A549 (cell line): ENCODE results near the gene CLEC4M. TPM values are rescaled to one million over a fixed set of nuclear protein-coding genes. Genes with fewer than 3 reads are reported as not detected.
"Not testable (repeated sequence)": the region's sequence is repeated elsewhere in the genome, so short reads cannot be mapped to it uniquely, and the experiment has no call there.

Experiments
- ATAC-seq, 2 experiments: fragments of 200-7000 bp in 1 of 2; fragments of >200 bp in 1 of 2; cut with Nextera tagmentation in 1 of 2; cut with Tn5 transposase in 1 of 2; 3 replicates each; pipeline versions ENCODE4 v1.8.0 to v1.9.1; 2018 to 2020; ENCODE audit warnings: mild to moderate bottlenecking in 1 of 2, moderate library complexity in 1 of 2
- CTCF ChIA-PET: fragments of 300-600 bp; sonication (Branson Sonifier 250); formaldehyde crosslinking; extraction: SDS; loops from one replicate; lab custom pipeline; 2021; ENCODE audit warnings: antibody characterized with exemption, inconsistent platforms; lab: Yijun Ruan, JAX
- POLR2A ChIA-PET: fragments of 350-600 bp; formaldehyde crosslinking; extraction: SDS; loops from one replicate; lab custom pipeline; 2021; ENCODE audit warnings: antibody characterized with exemption, inconsistent platforms; lab: Yijun Ruan, JAX
- DNase-seq, 2 experiments: peaks; one replicate each; pipeline versions ENCODE4 v3.0.0 to v3.0.0-alpha.2; 2011 to 2016; ENCODE audit warnings: low read depth in 1 of 2, low spot score in 1 of 2
- FAIRE-seq: peaks from 2 replicates; lab custom pipeline; 2011; peaks lifted over from hg19 to GRCh38; lab: Jason Lieb, UNC
- H3K27ac ChIP-seq, 2 experiments: fragments of >200 bp; sonication (Bioruptor Twin); formaldehyde crosslinking; 3 replicates each; pipeline ENCODE4 v1.5.1; 2016 to 2017
- H3K4me1 ChIP-seq: fragments of >200 bp; sonication (Bioruptor Twin); formaldehyde crosslinking; 3 replicates; pipeline ENCODE4 v1.6.1; 2016
- H3K4me2 ChIP-seq: fragments of >200 bp; sonication (Bioruptor Twin); formaldehyde crosslinking; 3 replicates; pipeline ENCODE4 v1.6.1; 2016
- H3K4me3 ChIP-seq: fragments of >200 bp; sonication (Bioruptor Twin); formaldehyde crosslinking; 3 replicates; pipeline ENCODE4 v1.5.1; 2016
- H3K9me3 ChIP-seq: fragments of >200 bp; sonication (Bioruptor Twin); formaldehyde crosslinking; 3 replicates; pipeline ENCODE4 v1.6.1; 2016
- BHLHE40 ChIP-seq: IDR thresholded peaks from 2 replicates; pipeline ENCODE4 v1.6.1; 2012; ENCODE audit warnings: low read depth, low read length, inconsistent platforms
- CBX2 ChIP-seq: fragments of 200-600 bp; sonication (generic); IDR thresholded peaks from 2 replicates; pipeline ENCODE4 v1.6.1; 2016; ENCODE audit warnings: low read depth, mild to moderate bottlenecking, borderline replicate concordance
- CBX8 ChIP-seq: fragments of 200-600 bp; sonication (generic); IDR thresholded peaks from 2 replicates; pipeline ENCODE4 v1.6.1; 2016
- CHD4 ChIP-seq: fragments of 200-600 bp; sonication (generic); IDR thresholded peaks from 2 replicates; pipeline ENCODE4 v1.6.1; 2016; ENCODE audit warnings: antibody characterized with exemption, mild to moderate bottlenecking, borderline replicate concordance
- EHF ChIP-seq: fragments of 250-450 bp; sonication (Bioruptor Pico); IDR thresholded peaks from 2 replicates; pipeline ENCODE4 v1.5.0; 2020; ENCODE audit warnings: mild to moderate bottlenecking
- EP300 ChIP-seq, 2 experiments: fragments of >200 bp; sonication (Bioruptor Twin); formaldehyde crosslinking; IDR thresholded peaks; 2 replicates in 1 of 2; 3 replicates in 1 of 2; pipeline ENCODE4 v1.6.1; 2016 to 2017
- FOSL2 ChIP-seq, 2 experiments: fragments of 450-650 bp in 1 of 2; fragments of >200 bp in 1 of 2; sonication (Bioruptor Twin) in 1 of 2; formaldehyde crosslinking; IDR thresholded peaks; 2 replicates each; pipeline versions ENCODE4 v1.5.0 to v1.6.1; 2016 to 2020; ENCODE audit warnings: mild to moderate bottlenecking in 1 of 2, moderate library complexity in 1 of 2
- HEYL ChIP-seq: fragments of 250-450 bp; sonication (Bioruptor Pico); IDR thresholded peaks from 2 replicates; pipeline ENCODE4 v1.8.0; 2021; ENCODE audit warnings: mild to moderate bottlenecking, moderate library complexity
- HOXA7 ChIP-seq: fragments of 250-450 bp; sonication (Bioruptor Pico); IDR thresholded peaks from 2 replicates; pipeline ENCODE4 v1.5.0; 2020; ENCODE audit warnings: mild to moderate bottlenecking, moderate library complexity
- HOXB5 ChIP-seq: fragments of 250-450 bp; sonication (Bioruptor Pico); IDR thresholded peaks from 2 replicates; pipeline ENCODE4 v1.5.0; 2020; ENCODE audit warnings: mild to moderate bottlenecking, moderate library complexity
- JUN ChIP-seq, 2 experiments: fragments of >200 bp; sonication (Bioruptor Twin); formaldehyde crosslinking; IDR thresholded peaks; 2 replicates in 1 of 2; 3 replicates in 1 of 2; pipeline ENCODE4 v1.6.1; 2016 to 2017
- JUNB ChIP-seq: fragments of >200 bp; sonication (Bioruptor Twin); formaldehyde crosslinking; IDR thresholded peaks from 2 replicates; pipeline ENCODE4 v1.6.1; 2016
- KDM5A ChIP-seq: fragments of 200-600 bp; sonication (generic); IDR thresholded peaks from 2 replicates; pipeline ENCODE4 v1.6.1; 2016; ENCODE audit warnings: antibody characterized with exemption, mild to moderate bottlenecking
- MAZ ChIP-seq: fragments of 150-350 bp; IDR thresholded peaks from 2 replicates; pipeline ENCODE4 v1.6.1; 2014; ENCODE audit warnings: antibody characterized with exemption, low read depth, low read length, borderline replicate concordance
- NFE2L2 ChIP-seq: fragments of 150-350 bp; conservative IDR thresholded peaks from 2 replicates; pipeline ENCODE4 v1.6.1; 2014; ENCODE audit warnings: low read length
- NPAS2 ChIP-seq: fragments of 250-450 bp; sonication (Bioruptor Pico); IDR thresholded peaks from 2 replicates; pipeline ENCODE4 v1.8.0; 2022; ENCODE audit warnings: mild to moderate bottlenecking, moderate library complexity, borderline replicate concordance
- NR3C1 ChIP-seq: fragments of >200 bp; sonication (Bioruptor Twin); formaldehyde crosslinking; IDR thresholded peaks from 3 replicates; pipeline ENCODE4 v1.6.1; 2017
- POLR2A ChIP-seq: IDR thresholded peaks from 2 replicates; pipeline ENCODE4 v1.6.1; 2012; ENCODE audit warnings: mild to moderate bottlenecking, low read length
- RFX5 ChIP-seq: fragments of 450-650 bp; IDR thresholded peaks from 2 replicates; pipeline ENCODE4 v1.7.1; 2014; ENCODE audit warnings: antibody characterized with exemption, mild to moderate bottlenecking, moderate library complexity
- SREBF2 ChIP-seq: fragments of 450-650 bp; IDR thresholded peaks from 2 replicates; pipeline ENCODE4 v1.6.1; 2014; ENCODE audit warnings: mild to moderate bottlenecking, moderate library complexity
- ZC3H11A ChIP-seq: fragments of 450-650 bp; IDR thresholded peaks from 2 replicates; pipeline ENCODE4 v1.6.1; 2014; ENCODE audit warnings: antibody characterized with exemption, mild to moderate bottlenecking
- WGBS: methylation state at CpG from one replicate; pipeline ENCODE4 v1.1.6; 2017; ENCODE audit errors: missing lambda C conversion rate; 5-methylcytosine and 5-hydroxymethylcytosine counted together
- polyA plus RNA-seq, 4 experiments: library from polyadenylated mRNA; depleted of rRNA in 3 of 4; stranded (reverse); fragments of >200 nt; fragmentation: RNase III in 1 of 4; extraction: RNeasy Plus Mini Kit Qiagen cat#74134 plus additional on column Dnase treatment in 1 of 4; gene quantifications; 2 replicates in 3 of 4; 3 replicates in 1 of 4; pipeline ENCODE4 v1.2.3, GENCODE V29; 2011 to 2017
- TF ChIP-seq, protein P1 (sequence below): fragments of >200 bp; sonication (Bioruptor Twin); formaldehyde crosslinking; IDR thresholded peaks from 3 replicates; pipeline ENCODE4 v1.5.1; 2016
- TF ChIP-seq, protein P2 (sequence below): IDR thresholded peaks from 2 replicates; pipeline ENCODE4 v1.6.1; 2012

Gene CLEC4M
- polyA plus RNA-seq, 2 of the 4 experiments (the other 2 are of a cell fraction) = not detected

DNA sequence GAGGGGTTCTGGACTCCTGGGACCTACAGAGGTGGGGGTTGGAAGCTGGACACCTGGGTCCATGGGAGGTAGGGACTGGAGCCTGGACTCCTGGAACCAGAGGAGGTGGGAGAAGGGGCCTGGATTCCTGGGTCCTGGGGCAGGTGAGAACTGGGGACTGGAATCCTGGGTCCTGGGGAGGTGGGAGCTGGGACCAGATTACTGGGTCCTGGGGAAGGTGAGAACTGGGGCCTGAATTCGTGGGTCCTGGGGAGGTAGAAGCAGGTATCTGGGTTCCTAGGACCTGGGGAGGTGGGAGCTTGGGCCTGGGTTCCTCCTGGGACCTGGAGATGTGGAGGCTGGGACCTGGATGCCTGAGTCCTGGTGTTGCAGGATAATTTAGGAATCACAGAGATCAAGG is 653 bp downstream of the CLEC4M start (continued):
- TF ChIP-seq, protein P1, sequence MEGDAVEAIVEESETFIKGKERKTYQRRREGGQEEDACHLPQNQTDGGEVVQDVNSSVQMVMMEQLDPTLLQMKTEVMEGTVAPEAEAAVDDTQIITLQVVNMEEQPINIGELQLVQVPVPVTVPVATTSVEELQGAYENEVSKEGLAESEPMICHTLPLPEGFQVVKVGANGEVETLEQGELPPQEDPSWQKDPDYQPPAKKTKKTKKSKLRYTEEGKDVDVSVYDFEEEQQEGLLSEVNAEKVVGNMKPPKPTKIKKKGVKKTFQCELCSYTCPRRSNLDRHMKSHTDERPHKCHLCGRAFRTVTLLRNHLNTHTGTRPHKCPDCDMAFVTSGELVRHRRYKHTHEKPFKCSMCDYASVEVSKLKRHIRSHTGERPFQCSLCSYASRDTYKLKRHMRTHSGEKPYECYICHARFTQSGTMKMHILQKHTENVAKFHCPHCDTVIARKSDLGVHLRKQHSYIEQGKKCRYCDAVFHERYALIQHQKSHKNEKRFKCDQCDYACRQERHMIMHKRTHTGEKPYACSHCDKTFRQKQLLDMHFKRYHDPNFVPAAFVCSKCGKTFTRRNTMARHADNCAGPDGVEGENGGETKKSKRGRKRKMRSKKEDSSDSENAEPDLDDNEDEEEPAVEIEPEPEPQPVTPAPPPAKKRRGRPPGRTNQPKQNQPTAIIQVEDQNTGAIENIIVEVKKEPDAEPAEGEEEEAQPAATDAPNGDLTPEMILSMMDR = no peak
- TF ChIP-seq SREBF2 = no peak
- no peak for TF ChIP-seq ZC3H11A
- no peak for TF ChIP-seq CBX2
- no peak for TF ChIP-seq FOSL2 (IDR thresholded peaks at IDR 0.05)
- no peak for TF ChIP-seq FOSL2 (CRISPR knock-in tag; IDR thresholded peaks at IDR 0.05)
- no peak for TF ChIP-seq BHLHE40
- TF ChIP-seq, all 56 proteins: peak for 0

DNA sequence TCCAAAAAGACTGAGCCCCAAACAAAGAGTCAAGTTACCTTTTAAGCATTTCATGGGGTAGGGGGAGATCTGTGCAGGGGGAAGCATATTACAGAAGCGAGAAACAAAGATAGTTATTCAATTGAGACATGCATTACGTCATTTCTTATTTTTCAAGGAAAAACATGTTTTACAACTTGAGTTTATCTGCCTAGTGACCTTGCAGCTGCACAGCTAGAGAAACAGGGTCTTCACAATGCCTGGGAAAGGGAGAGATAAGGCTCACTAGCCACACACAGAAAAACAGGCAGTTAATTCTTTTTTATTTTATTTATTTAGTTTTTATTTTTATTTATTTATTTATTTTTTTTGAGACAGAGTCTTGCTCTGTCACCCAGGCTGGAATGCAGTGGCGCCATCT is 1.1 kb downstream of the CLEC4M start:
- CTCF ChIA-PET, H3K4me3 ChIP-seq, H3K27ac ChIP-seq, FAIRE-seq, ATAC-seq, H3K4me2 ChIP-seq, POLR2A ChIA-PET, H3K4me1 ChIP-seq, DNase-seq, H3K9me3 ChIP-seq: not testable (repeated sequence)
- 23% methylated on average over 3 of the region's 3 CpGs for WGBS

DNA sequence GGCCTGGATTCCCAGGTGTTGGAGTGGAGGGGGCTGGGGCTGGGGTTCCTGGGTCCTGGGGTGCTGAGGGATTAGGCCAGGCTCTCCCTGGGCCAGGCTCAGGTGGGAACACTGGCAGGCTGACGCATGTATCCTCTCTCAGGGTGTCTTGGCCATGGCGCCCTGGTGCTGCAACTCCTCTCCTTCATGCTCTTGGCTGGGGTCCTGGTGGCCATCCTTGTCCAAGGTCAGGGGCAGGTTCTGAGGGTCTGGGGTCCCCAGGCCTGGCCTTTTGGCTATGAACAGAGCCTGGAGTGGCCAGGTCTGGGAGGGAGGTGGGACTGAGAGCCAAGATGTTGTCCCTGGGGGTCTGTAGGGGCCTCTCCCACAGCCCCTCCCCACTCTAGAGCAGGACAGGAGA is 2.0 kb downstream of the CLEC4M start:
- DNase-seq, ATAC-seq, FAIRE-seq, H3K9me3 ChIP-seq, H3K4me1 ChIP-seq, CTCF ChIA-PET, H3K27ac ChIP-seq, H3K4me3 ChIP-seq, H3K4me2 ChIP-seq: not testable (repeated sequence)
- POLR2A ChIA-PET = interaction anchor here (0.7 kb wide), 1 partner anchor 965 kb away, joined by 3 read pairs; no protein-coding TSS in a partner anchor
- no CpG with 5 or more reads among the region's 2 CpGs for WGBS

DNA sequence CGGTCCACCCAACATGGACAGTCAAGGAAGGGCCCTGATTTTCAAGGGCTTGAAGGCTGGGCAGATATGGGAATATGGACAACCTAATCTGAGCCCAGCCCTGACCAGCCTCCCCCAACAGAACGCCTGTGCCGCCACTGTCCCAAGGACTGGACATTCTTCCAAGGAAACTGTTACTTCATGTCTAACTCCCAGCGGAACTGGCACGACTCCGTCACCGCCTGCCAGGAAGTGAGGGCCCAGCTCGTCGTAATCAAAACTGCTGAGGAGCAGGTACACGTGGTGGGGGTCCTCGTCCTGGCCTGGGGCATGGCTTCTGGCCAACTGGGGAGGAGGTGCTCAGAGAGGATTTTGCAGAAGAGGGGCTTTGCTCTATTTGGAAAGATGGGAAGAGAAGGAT is 3.5 kb downstream of the CLEC4M start:
- no peak overlapping the region for H3K27ac ChIP-seq
- FAIRE-seq = no peak
- DNase-seq = no peak
- CTCF ChIA-PET = interaction anchor here (1.5 kb wide), 1 partner anchor 9 kb away, joined by 3 read pairs; no protein-coding TSS in a partner anchor
- WGBS = 57% methylated on average over 5 of the region's 11 CpGs
- H3K4me3 ChIP-seq = no peak overlapping the region
- no peaks in the 10 kb centered on the region for H3K4me1 ChIP-seq
- no peaks in the 10 kb centered on the region; the same call in 2 of the 3 replicates for H3K9me3 ChIP-seq
- H3K4me2 ChIP-seq = no peak overlapping the region
- POLR2A ChIA-PET = no interaction called here
- TF ChIP-seq NFE2L2 (no peak), JUN (IDR thresholded peaks at IDR 0.05) (no peak), POLR2A (no peak), HOXB5 (CRISPR knock-in tag) (no peak), CBX8 (no peak), RFX5 (no peak), HOXA7 (CRISPR knock-in tag) (no peak), CBX2 (no peak), EHF (CRISPR knock-in tag) (no peak), FOSL2 (IDR thresholded peaks at IDR 0.05) (no peak), FOSL2 (CRISPR knock-in tag; IDR thresholded peaks at IDR 0.05) (no peak), KDM5A (no peak)
- no peak for ATAC-seq

DNA sequence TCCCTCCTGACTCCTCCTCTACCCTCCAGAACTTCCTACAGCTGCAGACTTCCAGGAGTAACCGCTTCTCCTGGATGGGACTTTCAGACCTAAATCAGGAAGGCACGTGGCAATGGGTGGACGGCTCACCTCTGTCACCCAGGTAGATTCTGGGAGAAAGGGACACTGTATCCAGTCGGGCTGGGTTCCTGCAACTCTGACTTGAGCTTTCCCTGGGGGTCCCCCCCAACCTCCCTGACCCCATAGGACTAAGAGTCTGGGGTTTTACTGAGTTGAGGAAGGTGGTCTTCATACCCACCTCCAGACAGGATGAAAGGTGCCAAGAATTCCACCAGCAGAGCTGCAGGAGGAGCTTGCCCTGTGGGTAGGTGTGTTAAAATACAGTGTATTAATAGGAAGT is 4.4 kb downstream of the CLEC4M start:
- Histone ChIP-seq H3K4me2 (no peak overlapping the region), H3K4me1 (no peaks in the 10 kb centered on the region), H3K4me3 (no peak overlapping the region), H3K9me3 (no peaks in the 10 kb centered on the region; the same call in 2 of the 3 replicates), H3K27ac (no peak overlapping the region)
- no peak for ATAC-seq
- TF ChIP-seq EP300 (IDR thresholded peaks at IDR 0.05) (no peak), NR3C1 (no peak), KDM5A (no peak), MAZ (no peak), ZC3H11A (no peak), HEYL (CRISPR knock-in tag) (no peak), NPAS2 (CRISPR knock-in tag) (no peak), RFX5 (no peak), JUNB (no peak), CHD4 (no peak)
- TF ChIP-seq, protein P2, sequence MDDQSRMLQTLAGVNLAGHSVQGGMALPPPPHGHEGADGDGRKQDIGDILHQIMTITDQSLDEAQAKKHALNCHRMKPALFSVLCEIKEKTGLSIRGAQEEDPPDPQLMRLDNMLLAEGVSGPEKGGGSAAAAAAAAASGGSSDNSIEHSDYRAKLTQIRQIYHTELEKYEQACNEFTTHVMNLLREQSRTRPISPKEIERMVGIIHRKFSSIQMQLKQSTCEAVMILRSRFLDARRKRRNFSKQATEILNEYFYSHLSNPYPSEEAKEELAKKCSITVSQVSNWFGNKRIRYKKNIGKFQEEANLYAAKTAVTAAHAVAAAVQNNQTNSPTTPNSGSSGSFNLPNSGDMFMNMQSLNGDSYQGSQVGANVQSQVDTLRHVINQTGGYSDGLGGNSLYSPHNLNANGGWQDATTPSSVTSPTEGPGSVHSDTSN = no peak
- ChIA-PET POLR2A (no interaction called here), CTCF (interaction anchor here (1.5 kb wide), 1 partner anchor 8 kb away, joined by 3 read pairs; no protein-coding TSS in a partner anchor)
- no peak for DNase-seq
- FAIRE-seq = no peak
- WGBS = 11% methylated on average over 3 of the region's 4 CpGs
